GM12865 (cell line): ENCODE measurements around the gene ZNF48.

Experiments used
- DNase-seq: peaks from one replicate; pipeline ENCODE4 v3.0.0; 2010; ENCODE audit warnings: low read depth
- H3K4me3 ChIP-seq: 2 replicates; pipeline ENCODE4 v1.5.1; 2011; ENCODE audit warnings: mild to moderate bottlenecking, low read depth, low read length, control low read depth
- TF ChIP-seq, protein P1 (sequence below): IDR thresholded peaks from 2 replicates; pipeline ENCODE4 v1.5.1; 2011; ENCODE audit warnings: low read length, control low read depth, low read depth, inconsistent platforms; ENCODE audit not compliant: insufficient read depth; ENCODE audit errors: missing control alignments

ZNF48 gene

DNA sequence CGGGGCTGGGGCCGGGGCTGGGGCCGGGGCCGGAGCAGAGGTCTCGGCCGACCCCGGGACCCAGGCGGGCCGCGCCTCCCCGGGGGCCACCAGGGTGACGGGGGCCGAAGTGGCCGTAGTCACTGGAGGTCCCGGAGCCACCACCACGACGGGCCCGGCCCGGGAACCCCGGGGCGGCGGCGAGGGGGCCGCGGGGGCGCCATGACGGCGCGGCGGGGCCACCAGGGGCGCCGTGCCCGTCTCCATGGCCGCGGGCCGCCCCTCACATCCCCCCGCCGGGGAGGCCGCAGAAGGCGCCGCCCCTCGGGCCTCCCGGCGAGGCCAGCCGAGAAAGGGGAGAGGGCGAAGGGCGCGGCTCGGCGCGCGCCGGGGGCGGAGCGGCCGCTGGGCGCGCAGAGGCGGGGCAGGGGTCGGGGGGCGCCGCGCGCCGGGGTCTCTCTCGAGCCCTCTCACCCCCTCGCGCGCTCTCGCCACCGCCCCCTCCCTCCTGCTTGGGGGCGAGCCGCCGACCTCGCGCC lies 25.2 kb upstream of the ZNF48 start:
- no peak for DNase-seq
- H3K4me3 ChIP-seq, result peak overlapping the region; percentile 92
- TF ChIP-seq, protein P1, sequence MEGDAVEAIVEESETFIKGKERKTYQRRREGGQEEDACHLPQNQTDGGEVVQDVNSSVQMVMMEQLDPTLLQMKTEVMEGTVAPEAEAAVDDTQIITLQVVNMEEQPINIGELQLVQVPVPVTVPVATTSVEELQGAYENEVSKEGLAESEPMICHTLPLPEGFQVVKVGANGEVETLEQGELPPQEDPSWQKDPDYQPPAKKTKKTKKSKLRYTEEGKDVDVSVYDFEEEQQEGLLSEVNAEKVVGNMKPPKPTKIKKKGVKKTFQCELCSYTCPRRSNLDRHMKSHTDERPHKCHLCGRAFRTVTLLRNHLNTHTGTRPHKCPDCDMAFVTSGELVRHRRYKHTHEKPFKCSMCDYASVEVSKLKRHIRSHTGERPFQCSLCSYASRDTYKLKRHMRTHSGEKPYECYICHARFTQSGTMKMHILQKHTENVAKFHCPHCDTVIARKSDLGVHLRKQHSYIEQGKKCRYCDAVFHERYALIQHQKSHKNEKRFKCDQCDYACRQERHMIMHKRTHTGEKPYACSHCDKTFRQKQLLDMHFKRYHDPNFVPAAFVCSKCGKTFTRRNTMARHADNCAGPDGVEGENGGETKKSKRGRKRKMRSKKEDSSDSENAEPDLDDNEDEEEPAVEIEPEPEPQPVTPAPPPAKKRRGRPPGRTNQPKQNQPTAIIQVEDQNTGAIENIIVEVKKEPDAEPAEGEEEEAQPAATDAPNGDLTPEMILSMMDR, result no peak

DNA sequence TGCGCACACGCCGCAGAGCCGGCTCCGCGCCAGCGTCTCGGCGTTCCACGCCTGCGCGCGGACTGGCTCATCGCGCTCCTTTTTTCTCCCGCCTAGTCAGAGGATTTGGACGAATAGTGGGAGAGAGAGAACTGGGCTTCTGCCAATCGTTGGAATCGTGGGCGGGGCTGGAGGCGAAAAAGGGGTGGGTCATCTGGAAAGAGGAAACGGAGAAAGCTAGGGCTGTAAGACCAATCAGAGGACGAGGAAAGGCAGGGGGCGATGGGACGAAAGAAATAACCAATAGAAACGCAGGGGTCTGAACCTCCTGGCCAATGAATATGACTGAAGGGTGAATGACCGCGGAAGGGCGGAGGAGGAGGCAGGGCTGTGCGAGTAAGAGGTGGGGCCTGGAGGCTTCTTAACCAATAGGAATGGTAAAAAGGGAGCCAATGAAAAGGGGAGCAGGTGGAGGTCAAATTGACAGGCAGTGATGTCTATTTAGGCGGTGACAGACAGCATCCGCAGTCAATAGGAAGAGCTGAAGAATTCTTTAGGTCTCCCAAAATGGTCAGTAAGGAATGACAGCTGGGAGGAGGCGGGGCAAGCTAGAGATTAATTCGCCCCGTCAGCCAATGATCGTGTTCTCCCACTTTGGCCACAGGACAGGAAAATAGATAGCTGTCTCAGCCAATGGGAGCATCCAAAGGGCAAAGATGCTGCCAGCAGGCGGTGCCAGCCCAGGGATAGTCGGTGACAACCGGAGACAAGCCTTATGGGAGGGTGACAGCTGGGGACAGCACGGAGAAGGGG lies 24.6 kb upstream of the ZNF48 start, which contains the start of gene TBC1D10B:
Gene TBC1D10B, minus strand, starts transcription at position 39 of the 792 bp plus-strand sequence. CDS start 311 bp downstream, outside the sequence.
- H3K4me3 ChIP-seq, result peak within 1 kb of the TSS; percentile 92
- TF ChIP-seq, protein P1, result no peak
- DNase-seq, result peak; percentile 100

DNA sequence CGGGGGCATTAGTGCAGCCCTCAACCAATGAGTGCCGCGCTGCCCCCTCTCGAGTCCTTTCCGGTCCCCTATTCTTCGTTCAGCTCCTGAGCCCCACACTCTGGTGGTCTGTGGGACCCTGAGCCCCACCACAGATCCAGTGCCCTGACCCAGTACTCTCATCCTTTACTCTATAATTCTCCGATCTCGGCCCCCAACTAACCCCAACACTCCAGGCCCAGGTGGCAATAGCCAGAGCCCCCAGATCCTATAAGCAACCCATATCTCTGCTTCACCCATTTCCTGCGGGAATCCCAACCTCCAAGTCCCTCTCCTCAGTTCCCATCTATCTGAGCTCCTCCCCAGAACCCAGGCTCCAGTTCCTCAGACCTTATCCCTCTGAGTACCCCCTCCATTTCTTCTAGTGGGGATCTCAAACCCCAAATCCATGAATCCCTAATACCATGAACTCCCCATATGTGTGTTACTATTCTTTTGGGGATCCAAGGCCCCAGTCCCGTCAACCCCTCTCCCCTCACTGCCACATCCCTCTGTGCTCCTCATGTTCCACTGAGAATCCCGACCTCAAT lies 23.9 kb upstream of the ZNF48 start:
- no peak for DNase-seq
- peak overlapping the region; percentile 44 for H3K4me3 ChIP-seq

DNA sequence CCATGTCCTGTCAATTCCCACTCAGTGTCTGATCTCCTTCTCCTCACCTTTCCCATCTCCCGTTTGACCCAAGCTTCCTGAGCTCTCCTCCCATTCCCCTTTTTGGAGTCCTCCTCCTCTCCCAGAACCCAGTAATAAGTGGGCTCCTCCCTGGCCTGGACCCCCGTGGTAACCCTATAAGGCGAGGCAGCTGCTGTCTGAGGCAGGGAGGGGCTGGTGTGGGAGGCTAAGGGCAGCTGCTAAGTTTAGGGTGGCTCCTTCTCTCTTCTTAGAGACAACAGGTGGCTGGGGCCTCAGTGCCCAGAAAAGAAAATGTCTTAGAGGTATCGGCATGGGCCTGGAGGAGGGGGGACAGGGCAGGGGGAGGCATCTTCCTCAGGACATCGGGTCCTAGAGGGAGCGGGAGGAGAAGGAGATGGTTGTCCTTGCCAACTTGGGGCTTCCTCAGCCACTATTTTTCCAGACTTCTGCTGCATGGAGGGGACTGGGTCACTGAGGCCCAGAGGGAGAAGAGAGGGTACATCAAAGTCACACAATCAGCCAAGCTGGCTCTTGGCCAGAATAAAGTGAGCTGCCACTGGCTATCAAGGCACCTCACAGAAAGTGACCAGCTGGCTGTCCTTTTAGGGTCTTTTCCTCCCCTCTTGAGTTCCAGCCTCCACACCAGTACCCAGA lies 23.0 kb upstream of the ZNF48 start:
- TF ChIP-seq, protein P1, result no peak
- H3K4me3 ChIP-seq, result no peak overlapping the region

More for the DNA sequence above, 23.9 kb upstream of the ZNF48 start:
- TF ChIP-seq, protein P1, result no peak

DNA sequence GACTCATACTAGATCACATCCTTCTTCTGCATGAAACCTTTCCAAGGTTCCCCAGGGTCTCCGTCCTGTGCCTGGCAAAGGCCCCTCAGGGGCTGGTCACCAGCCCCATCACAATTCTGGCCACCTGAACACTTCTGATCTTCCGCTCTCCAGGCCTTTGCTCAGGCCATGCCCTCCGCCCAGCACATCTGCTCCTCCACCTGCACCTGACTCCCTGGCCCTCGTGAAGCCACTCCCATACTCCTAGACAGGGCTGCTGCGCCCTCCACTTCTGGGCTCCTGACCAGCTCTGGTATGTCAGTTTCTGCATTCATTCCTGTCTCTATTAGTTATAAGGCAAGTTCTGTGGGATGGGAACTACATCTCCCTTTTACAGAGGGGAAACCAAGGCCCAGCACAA lies 22.5 kb upstream of the ZNF48 start:
- no peak for DNase-seq
- TF ChIP-seq, protein P1, result no peak
- no peak overlapping the region for H3K4me3 ChIP-seq

More for the DNA sequence above, 23.0 kb upstream of the ZNF48 start:
- DNase-seq, result no peak

DNA sequence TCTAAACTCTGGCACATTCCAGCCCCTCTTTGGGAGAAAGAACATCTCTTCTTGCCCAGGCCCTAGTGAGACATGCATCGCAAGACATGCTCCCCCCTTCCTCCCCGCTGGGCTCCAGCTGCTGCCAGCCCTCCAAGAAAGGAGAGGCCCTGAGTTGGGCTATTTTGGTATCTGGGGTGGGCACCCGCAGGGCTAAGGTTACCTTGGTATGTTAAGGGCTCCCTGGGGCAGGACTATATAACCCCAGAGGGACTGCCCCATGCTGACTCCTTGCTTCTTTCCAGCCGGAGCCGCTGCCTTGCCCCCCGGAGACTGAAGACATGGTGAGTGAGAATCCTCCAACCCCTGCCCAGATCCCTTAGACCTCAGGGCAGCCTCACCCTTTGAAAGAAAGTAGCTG lies 20.7 kb upstream of the ZNF48 start, which contains the start of gene MYL11:
Gene MYL11, plus strand, starts transcription at position 265 of the 400 bp plus-strand sequence. Its CDS starts 56 bp downstream, at position 321.
- DNase-seq, result no peak
- TF ChIP-seq, protein P1, result no peak
- H3K4me3 ChIP-seq, result no peak within 1 kb of the TSS
